Measurements from ENCODE around the gene TNRC18. TPM values are rescaled to one million over a fixed set of nuclear protein-coding genes. Genes with fewer than 3 reads are reported as not detected.

TNRC18 gene
- total and polyA plus RNA-seq, 2 donors (not counting 1 experiment from before 2014, with no cell fraction given) = 17.8 to 75.0 TPM

DNA sequence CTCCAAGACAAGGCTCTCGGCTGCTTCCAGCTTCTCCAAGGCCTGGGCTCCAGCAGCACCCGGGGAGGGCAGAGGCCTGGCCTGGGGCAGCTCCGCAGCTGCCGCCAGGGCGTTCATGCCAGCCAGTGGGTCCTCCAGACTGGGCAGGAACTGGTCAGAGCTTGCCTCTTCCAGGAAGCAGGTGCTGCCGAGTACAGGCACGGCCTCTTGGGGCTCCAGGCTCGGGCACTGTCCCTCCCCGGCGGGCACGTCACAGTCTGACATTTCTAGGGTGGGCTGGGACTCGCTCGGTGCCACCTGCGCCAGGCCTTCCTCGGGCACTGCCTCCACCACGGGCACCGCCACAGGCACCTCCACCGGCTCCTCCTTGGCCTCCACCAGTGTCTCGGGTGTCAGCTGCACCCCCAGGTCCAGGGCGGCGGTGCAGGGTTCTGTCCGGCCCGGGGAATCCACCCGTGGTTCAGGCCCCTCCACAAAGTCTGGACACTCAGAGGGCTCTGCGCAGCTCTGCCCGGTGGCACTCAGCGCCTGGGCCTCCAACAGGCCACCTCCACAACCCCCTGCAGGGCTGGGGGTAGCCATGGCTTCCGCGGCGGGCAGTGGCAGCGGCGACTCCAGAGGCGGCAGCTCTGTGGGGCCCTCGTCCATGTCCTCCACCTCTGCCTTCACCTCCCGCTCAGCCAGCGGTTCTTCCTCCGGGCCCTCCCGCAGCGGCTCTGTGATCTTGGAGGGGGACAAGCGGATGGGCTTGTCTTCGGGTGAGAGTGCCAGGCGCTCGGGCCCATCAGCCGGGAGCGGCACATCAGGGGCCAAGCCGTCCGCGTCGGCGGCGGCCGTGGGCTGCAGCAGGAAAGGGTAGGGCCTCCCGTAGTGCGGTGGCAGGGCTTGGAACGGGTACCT lies 52.9 kb downstream of the TNRC18 start:
- TF ChIP-seq, protein P1, sequence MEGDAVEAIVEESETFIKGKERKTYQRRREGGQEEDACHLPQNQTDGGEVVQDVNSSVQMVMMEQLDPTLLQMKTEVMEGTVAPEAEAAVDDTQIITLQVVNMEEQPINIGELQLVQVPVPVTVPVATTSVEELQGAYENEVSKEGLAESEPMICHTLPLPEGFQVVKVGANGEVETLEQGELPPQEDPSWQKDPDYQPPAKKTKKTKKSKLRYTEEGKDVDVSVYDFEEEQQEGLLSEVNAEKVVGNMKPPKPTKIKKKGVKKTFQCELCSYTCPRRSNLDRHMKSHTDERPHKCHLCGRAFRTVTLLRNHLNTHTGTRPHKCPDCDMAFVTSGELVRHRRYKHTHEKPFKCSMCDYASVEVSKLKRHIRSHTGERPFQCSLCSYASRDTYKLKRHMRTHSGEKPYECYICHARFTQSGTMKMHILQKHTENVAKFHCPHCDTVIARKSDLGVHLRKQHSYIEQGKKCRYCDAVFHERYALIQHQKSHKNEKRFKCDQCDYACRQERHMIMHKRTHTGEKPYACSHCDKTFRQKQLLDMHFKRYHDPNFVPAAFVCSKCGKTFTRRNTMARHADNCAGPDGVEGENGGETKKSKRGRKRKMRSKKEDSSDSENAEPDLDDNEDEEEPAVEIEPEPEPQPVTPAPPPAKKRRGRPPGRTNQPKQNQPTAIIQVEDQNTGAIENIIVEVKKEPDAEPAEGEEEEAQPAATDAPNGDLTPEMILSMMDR (IDR thresholded peaks at IDR 0.05) = no peak
- TF ChIP-seq EZH2 (IDR thresholded peaks at IDR 0.05; ENCODE audit: borderline replicate concordance, insufficient read depth, low read depth, low read length, poor library complexity, severe bottlenecking) = no peak
- H3K4me3 Mint-ChIP-seq = no peak overlapping the region
- Histone ChIP-seq H3K27ac (ENCODE audit: low read length in 2 of 2) (no peak overlapping the region), H3K9me3 (ENCODE audit: control extremely low read depth in 1 of 3, control insufficient read depth in 2 of 3, insufficient read depth in 1 of 3, low read length in 2 of 3) (no peaks in the 10 kb centered on the region), H3K9ac (ENCODE audit: low read length) (no peak overlapping the region), H3K4me2 (replicated peaks; ENCODE audit: low read depth, low read length, poor library complexity, severe bottlenecking) (no peak overlapping the region), H2AFZ (ENCODE audit: insufficient read depth, low read depth, low read length, poor library complexity, severe bottlenecking) (no peak overlapping the region), H3K79me2 (ENCODE audit: control insufficient read depth, insufficient read depth, low read length) (peaks cover 11% of the 10 kb centered on the region), H3K4me1 (ENCODE audit: control insufficient read depth in 2 of 2, insufficient read depth in 2 of 2, low read length in 2 of 2) (peaks cover 0 to 8% of the 10 kb centered on the region in 2 donors), H3K27me3 (replicated peaks in 1 of 4; ENCODE audit: control extremely low read depth in 1 of 4, control insufficient read depth in 3 of 4, insufficient read depth in 4 of 4, low read length in 3 of 4) (no peaks in the 10 kb centered on the region), H4K20me1 (ENCODE audit: control insufficient read depth, insufficient read depth, low read length, poor library complexity, severe bottlenecking) (peaks cover 31% of the 10 kb centered on the region), H3K4me3 (ENCODE audit: control extremely low read depth in 1 of 5, extremely low read depth in 1 of 5, insufficient read depth in 1 of 5, low read depth in 2 of 5, low read length in 4 of 5) (no peak overlapping the region), H3K36me3 (replicated peaks in 1 of 2; ENCODE audit: control extremely low read depth in 1 of 2, control insufficient read depth in 1 of 2, extremely low read depth in 1 of 2, insufficient read depth in 2 of 2, low read length in 1 of 2) (peaks cover 0 to 40% of the 10 kb centered on the region in 2 experiments)
- 96% methylated on average over 52 of the region's 55 CpGs for WGBS (ENCODE audit: insufficient coverage)
- ChIA-PET POLR2A (interaction anchor here (0.6 kb wide), 1 partner anchor 53 kb away, joined by 4 read pairs; the partner anchor contains the start of gene TNRC18), CTCF (interaction anchor here (1.2 kb wide), 1 partner anchor 80 kb away, joined by 5 read pairs; no protein-coding TSS in a partner anchor)
- intact Hi-C loops (cut with micrococcal nuclease) = no loop called here
- H3K27me3 Mint-ChIP-seq = no peaks in the 10 kb centered on the region
- H3K9me3 Mint-ChIP-seq (ENCODE audit: insufficient read depth) = no peaks in the 10 kb centered on the region
- no peak overlapping the region for H3K27ac Mint-ChIP-seq
- peaks cover 10% of the 10 kb centered on the region for H3K4me1 Mint-ChIP-seq
- no peak for DNase-seq
- no peak for ATAC-seq (ENCODE audit: low read depth)

DNA sequence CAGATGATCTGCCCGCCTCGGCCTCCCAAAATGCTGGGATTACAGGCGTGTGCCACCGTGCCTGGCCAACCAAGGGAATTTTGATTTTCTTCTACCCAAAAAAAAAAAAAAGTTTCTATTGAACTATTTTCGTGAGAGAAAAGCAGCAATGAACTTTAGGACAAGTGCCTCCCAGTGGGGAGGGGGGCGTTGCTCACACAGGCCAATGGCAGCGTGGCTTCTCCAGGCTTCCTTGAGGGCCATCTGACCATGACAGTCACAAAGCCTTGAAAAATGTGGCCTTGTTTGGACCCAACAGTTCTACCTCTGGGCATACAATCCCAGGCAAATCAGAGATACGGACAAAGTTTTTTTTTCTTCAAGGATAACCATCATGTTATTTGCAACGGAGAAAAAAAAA lies 56.0 kb downstream of the TNRC18 start:
- no peaks in the 10 kb centered on the region for H3K9me3 Mint-ChIP-seq (ENCODE audit: insufficient read depth)
- H3K4me3 Mint-ChIP-seq = no peak overlapping the region
- intact Hi-C loops (cut with micrococcal nuclease) = loop anchor here (2.0 to 10.0 kb wide), 2 partner anchors 57 to 337 kb away; no protein-coding TSS in a partner anchor
- no peak overlapping the region for H3K27ac Mint-ChIP-seq
- peaks cover 25% of the 10 kb centered on the region for H3K79me2 ChIP-seq (ENCODE audit: control insufficient read depth, insufficient read depth, low read length)
- H3K27ac ChIP-seq (ENCODE audit: low read length in 2 of 2) = no peak overlapping the region
- no peaks in the 10 kb centered on the region for H3K27me3 ChIP-seq (replicated peaks in 1 of 4; ENCODE audit: control extremely low read depth in 1 of 4, control insufficient read depth in 3 of 4, insufficient read depth in 4 of 4, low read length in 3 of 4)
- no peak for ATAC-seq (ENCODE audit: low read depth)
- whole genome bisulfite sequencing (ENCODE audit: insufficient coverage) = 98% methylated on average over 8 of the region's 9 CpGs
- CTCF ChIA-PET = interaction anchor here (0.9 to 5.3 kb wide), 4 partner anchors 23 to 126 kb away, joined by 3 to 54 read pairs (median 16); no protein-coding TSS in a partner anchor
- peaks cover 19% of the 10 kb centered on the region for H3K4me1 Mint-ChIP-seq
- DNase-seq = no peak
- TF ChIP-seq, protein P1 (IDR thresholded peaks at IDR 0.05) = no peak
- TF ChIP-seq EZH2 (IDR thresholded peaks at IDR 0.05; ENCODE audit: borderline replicate concordance, insufficient read depth, low read depth, low read length, poor library complexity, severe bottlenecking) = no peak
- H3K9me3 ChIP-seq (ENCODE audit: control extremely low read depth in 1 of 3, control insufficient read depth in 2 of 3, insufficient read depth in 1 of 3, low read length in 2 of 3) = no peaks in the 10 kb centered on the region
- H3K27me3 Mint-ChIP-seq = no peaks in the 10 kb centered on the region
- peaks cover 50% of the 10 kb centered on the region for H4K20me1 ChIP-seq (ENCODE audit: control insufficient read depth, insufficient read depth, low read length, poor library complexity, severe bottlenecking)
- H2AFZ ChIP-seq (ENCODE audit: insufficient read depth, low read depth, low read length, poor library complexity, severe bottlenecking) = no peak overlapping the region
- no peak overlapping the region for H3K9ac ChIP-seq (ENCODE audit: low read length)
- peaks cover 0 to 25% of the 10 kb centered on the region in 2 experiments for H3K36me3 ChIP-seq (replicated peaks in 1 of 2; ENCODE audit: control extremely low read depth in 1 of 2, control insufficient read depth in 1 of 2, extremely low read depth in 1 of 2, insufficient read depth in 2 of 2, low read length in 1 of 2)
- no peak overlapping the region for H3K4me3 ChIP-seq (ENCODE audit: control extremely low read depth in 1 of 5, extremely low read depth in 1 of 5, insufficient read depth in 1 of 5, low read depth in 2 of 5, low read length in 4 of 5)
- POLR2A ChIA-PET = interaction anchor here (0.7 kb wide), 2 partner anchors 128 to 326 kb away, joined by 3 to 5 read pairs; no protein-coding TSS in a partner anchor
- no peak overlapping the region for H3K4me2 ChIP-seq (replicated peaks; ENCODE audit: low read depth, low read length, poor library complexity, severe bottlenecking)
- H3K4me1 ChIP-seq (ENCODE audit: control insufficient read depth in 2 of 2, insufficient read depth in 2 of 2, low read length in 2 of 2) = peaks cover 7 to 19% of the 10 kb centered on the region in 2 donors

Data from B cell (primary cell).